ENCODE measurements around the gene HNRNPA3.

DNA sequence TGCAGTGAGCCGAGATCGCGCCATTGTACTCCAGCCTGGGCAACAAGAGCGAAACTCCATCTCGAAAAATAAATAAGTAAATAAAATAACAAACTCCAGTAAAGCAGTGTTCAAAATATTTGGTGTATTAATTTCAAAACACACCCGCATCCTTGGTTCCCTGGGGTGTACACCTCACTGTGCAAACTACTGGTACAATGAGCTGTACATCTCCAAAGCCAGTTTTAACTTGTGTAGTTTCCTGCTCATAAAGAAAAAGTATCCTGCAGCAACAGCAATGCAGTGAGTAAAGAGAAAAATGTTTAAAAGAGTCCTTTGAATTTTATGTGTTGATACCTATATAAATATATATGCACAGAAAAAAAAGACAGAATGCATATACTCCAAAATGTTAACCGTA, 56.3 kb downstream of the HNRNPA3 start:
- TF ChIP-seq, protein P1, sequence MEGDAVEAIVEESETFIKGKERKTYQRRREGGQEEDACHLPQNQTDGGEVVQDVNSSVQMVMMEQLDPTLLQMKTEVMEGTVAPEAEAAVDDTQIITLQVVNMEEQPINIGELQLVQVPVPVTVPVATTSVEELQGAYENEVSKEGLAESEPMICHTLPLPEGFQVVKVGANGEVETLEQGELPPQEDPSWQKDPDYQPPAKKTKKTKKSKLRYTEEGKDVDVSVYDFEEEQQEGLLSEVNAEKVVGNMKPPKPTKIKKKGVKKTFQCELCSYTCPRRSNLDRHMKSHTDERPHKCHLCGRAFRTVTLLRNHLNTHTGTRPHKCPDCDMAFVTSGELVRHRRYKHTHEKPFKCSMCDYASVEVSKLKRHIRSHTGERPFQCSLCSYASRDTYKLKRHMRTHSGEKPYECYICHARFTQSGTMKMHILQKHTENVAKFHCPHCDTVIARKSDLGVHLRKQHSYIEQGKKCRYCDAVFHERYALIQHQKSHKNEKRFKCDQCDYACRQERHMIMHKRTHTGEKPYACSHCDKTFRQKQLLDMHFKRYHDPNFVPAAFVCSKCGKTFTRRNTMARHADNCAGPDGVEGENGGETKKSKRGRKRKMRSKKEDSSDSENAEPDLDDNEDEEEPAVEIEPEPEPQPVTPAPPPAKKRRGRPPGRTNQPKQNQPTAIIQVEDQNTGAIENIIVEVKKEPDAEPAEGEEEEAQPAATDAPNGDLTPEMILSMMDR (IDR thresholded peaks at IDR 0.05; ENCODE audit: low read depth, low read length) = no peak
- no peak for TF ChIP-seq MYC (IDR thresholded peaks at IDR 0.05; ENCODE audit: low read depth, low read length)
- TF ChIP-seq, protein P2, sequence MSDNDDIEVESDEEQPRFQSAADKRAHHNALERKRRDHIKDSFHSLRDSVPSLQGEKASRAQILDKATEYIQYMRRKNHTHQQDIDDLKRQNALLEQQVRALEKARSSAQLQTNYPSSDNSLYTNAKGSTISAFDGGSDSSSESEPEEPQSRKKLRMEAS (IDR thresholded peaks at IDR 0.05; ENCODE audit: low read depth, low read length) = no peak

Measured in NB4 (cell line).